ENCODE results near the gene CDH13.

- no peak for TF ChIP-seq SP2 (tag by site-specific recombination; IDR thresholded peaks at IDR 0.05)
- TF ChIP-seq ZFP41 (tag by site-specific recombination; IDR thresholded peaks at IDR 0.05; ENCODE audit: borderline replicate concordance) = no peak
- TF ChIP-seq CTCF (tag by site-specific recombination; IDR thresholded peaks at IDR 0.05) = no peak
- TF ChIP-seq SCRT1 (tag by site-specific recombination; IDR thresholded peaks at IDR 0.05; ENCODE audit: borderline replicate concordance) = no peak
- no peak for TF ChIP-seq ZNF530 (tag by site-specific recombination; IDR thresholded peaks at IDR 0.05; ENCODE audit: low read depth)
- no peak for TF ChIP-seq ZSCAN30 (tag by site-specific recombination; IDR thresholded peaks at IDR 0.05)
- no peak for TF ChIP-seq ZNF274 (IDR thresholded peaks at IDR 0.05; ENCODE audit: low read length)
- TF ChIP-seq ZNF274 (tag by site-specific recombination; IDR thresholded peaks at IDR 0.05; ENCODE audit: borderline replicate concordance) = no peak
- no peak for TF ChIP-seq ZNF16 (tag by site-specific recombination; IDR thresholded peaks at IDR 0.05; ENCODE audit: low read depth)
- TF ChIP-seq RBAK (tag by site-specific recombination; IDR thresholded peaks at IDR 0.05) = no peak
These were observed 893.8 kb downstream of the CDH13 start for GRCh38 chr16:83520596-83520995.

Measured in HEK293 (cell line).